GM18505 (cell line): ENCODE measurements around the gene ERVK3-1.

Experiments used
- ATAC-seq: cut with Tn5 transposase; IDR thresholded peaks from one replicate; pipeline ENCODE4 v1.9.1; 2021; ENCODE audit not compliant: unreplicated experiment
- POLR2A ChIP-seq: IDR thresholded peaks from 4 replicates; pipeline ENCODE4 v1.6.1; 2011; ENCODE audit warnings: borderline replicate concordance; ENCODE audit not compliant: insufficient read depth, insufficient read length; ENCODE audit errors: extremely low read depth

The ERVK3-1 gene

DNA sequence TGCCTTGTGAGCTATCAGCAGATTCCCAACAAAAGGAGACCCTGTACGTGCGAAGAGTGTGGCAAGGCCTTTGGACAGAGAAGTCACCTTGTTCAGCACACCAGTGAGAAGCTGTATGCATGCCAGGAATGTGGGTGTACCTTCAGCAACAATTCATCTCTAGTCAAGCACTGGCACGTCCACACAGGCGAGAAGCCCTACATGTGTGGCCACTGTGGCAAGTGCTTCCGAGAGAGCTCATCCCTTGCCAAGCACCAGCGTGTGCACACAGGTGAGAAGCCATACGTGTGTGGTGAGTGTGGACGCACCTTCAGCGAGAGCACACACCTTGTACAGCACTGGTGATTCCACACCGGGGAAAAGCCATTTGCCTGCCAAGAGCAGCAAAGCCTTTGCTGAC is 14.1 kb downstream of the ERVK3-1 start:
- ATAC-seq = no peak
- no peak for TF ChIP-seq POLR2A

DNA sequence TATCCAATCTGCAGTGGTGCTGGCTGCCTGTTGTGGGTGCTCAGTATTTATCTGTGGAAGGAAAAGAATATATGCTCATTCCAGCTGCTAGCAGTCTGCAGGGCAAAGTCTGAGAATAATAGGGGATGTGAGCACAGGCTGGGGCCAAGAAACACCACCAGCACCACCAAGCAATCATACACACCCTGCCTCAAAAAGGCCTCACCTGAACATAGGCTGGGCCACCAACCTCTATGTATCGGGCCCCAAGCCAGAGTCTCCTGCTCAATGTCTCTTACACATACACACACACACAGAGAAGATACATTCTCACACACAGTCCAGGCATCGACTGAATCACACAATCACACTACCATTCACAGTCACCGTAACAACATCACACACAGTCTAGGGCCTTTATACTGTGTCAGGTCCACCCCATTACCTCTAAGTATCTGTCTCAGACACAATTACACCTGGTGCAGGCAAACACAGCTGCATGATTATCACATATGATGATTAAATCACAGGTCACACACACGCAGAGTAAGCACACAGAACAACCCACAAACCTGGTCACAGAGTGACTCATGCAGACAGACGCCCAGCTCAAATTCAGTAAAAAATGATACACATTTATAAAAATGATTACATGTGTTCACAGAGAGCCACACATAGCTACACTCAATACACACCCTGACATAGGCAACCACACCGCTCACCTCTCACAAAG is 20.3 kb downstream of the ERVK3-1 start:
- TF ChIP-seq POLR2A = no peak
- no peak for ATAC-seq

DNA sequence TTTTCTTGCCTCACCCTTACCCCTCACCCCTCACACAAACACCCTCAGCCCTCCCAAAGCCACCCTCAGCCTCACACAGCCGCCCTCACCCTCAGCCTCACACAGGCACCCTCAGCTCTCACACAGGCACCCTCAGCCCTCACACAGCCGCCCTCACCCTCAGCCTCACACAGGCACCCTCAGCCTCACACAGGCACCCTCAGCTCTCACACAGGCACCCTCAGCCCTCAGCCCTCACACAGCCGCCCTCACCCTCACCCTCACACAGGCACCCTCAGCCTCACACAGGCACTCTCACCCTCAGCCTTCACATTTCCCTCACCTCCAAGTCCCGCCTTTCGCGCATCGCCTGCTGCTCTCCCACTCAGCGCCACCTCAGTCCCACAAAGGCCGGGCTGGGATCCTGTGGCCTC is 21.3 kb downstream of the ERVK3-1 start:
- ATAC-seq = no peak
- TF ChIP-seq POLR2A = no peak

DNA sequence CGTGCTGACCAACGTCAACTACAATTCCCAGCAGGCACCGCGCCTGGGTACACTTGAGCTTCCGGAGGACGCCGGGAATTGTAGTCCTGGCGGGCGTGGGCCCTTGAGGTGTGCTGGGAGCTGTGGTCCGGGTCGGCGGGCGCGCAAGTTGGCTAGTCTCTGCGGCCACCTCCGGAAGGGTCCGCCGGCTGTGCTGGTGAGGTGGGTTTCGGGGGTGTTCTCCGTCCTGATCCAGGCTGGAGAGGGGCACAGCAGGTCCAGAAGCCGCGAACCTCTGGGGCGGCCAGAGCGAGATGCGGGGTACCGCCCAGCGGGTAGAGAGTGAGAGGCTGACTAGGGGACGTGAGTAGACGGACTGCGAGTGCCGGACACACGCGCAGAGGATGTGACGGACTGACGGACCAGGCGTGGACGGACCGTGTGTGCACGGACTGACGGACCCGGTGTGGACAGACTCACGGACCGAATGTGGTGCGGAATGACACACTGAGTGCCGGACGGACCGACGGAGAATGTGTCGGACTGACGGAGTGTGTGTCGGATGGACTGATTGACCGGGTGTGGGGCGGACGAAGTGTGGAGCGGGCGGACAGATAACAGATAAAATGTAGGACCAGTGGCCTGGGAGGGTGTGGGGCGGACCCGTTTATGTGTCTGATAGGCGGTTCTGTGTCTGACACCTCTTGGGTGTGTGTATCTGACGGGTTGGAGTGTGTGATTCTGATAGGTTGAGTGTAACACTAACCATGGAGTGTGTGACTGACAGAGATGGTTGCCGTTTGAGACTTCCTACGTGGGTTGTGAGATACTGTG is 21.9 kb downstream of the ERVK3-1 start, which contains the start of gene ZSCAN22:
ZSCAN22 (plus strand) TSS at position 81 of the 813 bp plus-strand sequence. CDS start 7,809 bp downstream, outside the sequence.
- peak; percentile 57 for TF ChIP-seq POLR2A
- peak; percentile 86 for ATAC-seq

DNA sequence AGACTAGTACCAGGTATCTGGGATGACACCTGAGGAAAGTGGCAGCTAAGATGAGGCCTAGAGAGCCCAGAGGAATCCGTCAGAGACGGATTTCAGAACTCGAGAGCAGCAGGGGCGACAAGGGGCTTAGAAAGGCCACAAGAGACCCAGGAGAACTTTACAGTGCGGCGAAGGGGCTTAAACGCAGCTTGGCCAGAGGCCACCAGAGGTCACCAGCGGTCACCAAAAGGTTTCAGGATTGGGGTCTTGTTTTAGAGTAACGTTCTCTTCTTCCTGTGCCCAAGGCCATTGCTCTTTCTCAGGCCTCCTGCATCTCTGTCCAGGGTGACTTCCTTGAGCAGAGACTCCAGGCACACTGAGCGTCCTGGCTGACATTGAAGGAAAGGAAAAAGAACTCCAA is 23.8 kb downstream of the ERVK3-1 start:
- ATAC-seq = no peak
- no peak for TF ChIP-seq POLR2A

DNA sequence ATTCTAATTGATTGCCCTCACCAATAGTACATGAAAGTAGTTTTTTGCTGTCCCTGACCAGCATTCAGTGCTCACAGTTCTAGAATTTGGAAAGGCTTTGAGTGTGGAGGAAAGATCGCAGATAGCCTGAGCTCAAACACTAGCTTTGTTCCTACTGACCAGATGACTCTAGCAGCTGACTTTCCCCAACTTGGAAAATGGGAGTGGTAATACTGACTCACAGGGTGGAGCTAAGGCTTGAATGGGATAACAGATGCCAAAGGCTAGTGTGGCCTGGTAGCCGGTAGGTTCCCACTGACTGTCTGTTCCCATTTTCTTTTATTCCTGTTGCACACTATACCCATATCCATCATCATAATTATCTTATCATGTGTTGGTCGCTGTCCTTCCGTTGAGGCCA is 25.3 kb downstream of the ERVK3-1 start:
- no peak for TF ChIP-seq POLR2A
- no peak for ATAC-seq

DNA sequence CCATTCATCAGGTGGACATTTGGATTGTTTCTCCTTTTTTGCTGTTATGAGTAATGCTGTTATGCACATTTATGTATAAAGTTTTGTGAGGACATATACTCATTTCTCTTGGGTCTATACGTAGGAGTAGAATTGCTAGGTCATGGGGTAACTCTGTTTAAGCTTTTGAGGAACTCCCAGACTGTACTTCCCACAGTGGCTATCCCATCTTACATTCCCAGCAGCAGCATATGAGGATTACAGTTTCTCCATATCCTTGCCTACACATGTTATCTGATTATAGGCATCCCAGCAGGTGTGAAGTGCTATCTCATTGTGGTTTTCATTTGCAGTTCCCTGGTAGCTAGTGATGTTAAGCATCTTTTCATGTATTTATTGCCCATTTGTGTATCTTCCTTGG is 27.5 kb downstream of the ERVK3-1 start:
- no peak for TF ChIP-seq POLR2A
- no peak for ATAC-seq

DNA sequence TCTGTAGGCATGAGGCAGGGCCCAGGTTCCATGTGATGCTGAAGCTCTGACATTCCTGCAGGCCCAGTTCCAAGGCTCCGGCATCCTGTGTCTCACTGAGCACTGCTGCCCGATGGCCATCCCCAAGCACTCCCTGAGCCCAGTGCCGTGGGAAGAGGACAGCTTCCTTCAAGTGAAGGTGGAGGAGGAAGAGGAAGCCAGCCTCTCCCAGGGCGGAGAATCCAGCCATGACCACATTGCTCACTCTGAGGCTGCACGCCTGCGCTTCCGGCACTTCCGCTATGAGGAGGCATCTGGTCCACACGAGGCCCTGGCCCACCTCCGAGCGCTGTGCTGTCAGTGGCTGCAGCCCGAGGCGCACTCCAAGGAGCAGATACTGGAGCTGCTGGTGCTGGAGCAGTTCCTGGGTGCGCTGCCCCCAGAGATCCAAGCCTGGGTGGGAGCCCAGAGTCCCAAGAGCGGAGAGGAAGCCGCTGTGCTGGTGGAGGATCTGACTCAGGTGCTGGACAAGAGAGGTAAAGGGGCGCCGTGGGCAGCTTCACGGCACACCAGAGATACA is 29.6 kb downstream of the ERVK3-1 start:
- TF ChIP-seq POLR2A = no peak
- ATAC-seq = no peak

DNA sequence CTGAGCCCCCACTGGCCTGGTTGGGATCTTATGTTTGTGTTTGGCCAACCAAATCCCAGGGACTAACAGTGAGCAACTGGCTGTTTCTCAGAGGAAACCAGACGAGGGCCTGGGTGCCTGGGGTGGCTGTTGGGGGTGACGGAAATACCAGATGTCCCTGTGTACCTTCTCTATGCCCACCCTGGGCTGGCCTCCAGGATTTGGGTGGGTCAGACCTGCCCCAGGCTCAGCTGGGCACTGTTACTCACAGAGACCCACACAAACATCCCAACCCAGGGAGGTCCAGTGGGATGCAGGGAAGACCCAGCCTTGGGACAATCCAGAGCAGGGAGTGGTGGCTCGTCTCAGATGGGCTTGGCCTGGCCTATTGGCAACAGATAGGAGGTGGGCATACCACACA is 30.5 kb downstream of the ERVK3-1 start:
- no peak for TF ChIP-seq POLR2A
- ATAC-seq = no peak

DNA sequence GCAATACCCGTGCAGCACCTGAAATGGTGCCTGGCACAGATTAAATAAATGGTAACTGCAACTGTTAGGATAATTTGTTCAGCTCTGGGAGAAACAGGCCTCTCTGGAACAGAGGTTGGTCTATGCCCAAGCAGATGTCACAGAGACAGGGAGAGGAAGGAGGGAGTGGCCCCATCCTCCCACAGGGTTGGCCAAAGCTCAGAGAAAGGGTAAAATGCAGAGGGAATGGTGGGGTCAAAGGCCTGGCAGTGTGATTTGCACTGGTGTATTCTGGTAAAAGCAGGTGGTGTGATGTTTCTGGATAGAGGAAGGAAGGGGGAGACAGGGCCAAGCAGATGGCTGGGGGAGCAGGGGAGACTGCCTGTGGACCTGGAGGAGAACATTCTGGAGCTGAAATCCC is 31.0 kb downstream of the ERVK3-1 start:
- no peak for ATAC-seq
- TF ChIP-seq POLR2A = no peak

DNA sequence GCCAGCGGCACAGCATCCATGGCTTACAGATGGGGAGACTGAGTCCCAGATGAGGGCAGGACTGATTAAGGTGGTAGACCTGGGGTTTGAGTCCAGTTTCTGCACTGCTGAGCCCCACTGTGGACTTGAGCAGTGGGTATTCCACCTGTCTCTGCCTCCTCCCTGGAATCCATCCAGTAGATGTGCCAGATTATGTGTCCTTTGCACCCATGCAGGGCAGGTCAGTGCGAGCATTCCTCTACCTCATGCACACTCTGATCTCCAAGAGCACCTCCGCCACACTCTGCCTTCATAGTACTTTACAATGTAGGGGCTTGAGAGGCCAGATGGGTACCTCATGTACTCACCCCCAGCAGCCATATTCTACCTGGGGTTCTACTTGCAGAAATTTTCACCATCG is 31.6 kb downstream of the ERVK3-1 start:
- TF ChIP-seq POLR2A = no peak
- ATAC-seq = no peak

DNA sequence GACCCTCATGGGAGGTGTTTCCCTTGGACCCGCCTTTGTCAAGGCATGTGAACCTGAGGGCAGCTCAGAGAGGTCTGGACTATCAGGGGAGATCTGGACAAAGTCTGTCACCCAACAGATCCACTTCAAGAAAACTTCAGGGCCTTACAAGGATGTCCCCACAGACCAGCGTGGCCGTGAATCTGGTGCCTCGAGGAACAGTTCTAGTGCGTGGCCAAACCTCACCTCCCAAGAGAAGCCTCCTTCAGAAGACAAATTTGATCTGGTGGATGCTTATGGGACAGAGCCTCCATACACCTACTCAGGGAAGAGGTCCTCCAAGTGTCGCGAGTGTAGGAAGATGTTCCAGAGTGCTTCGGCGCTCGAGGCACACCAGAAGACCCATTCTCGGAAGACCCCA is 33.2 kb downstream of the ERVK3-1 start:
- no peak for ATAC-seq
- no peak for TF ChIP-seq POLR2A

DNA sequence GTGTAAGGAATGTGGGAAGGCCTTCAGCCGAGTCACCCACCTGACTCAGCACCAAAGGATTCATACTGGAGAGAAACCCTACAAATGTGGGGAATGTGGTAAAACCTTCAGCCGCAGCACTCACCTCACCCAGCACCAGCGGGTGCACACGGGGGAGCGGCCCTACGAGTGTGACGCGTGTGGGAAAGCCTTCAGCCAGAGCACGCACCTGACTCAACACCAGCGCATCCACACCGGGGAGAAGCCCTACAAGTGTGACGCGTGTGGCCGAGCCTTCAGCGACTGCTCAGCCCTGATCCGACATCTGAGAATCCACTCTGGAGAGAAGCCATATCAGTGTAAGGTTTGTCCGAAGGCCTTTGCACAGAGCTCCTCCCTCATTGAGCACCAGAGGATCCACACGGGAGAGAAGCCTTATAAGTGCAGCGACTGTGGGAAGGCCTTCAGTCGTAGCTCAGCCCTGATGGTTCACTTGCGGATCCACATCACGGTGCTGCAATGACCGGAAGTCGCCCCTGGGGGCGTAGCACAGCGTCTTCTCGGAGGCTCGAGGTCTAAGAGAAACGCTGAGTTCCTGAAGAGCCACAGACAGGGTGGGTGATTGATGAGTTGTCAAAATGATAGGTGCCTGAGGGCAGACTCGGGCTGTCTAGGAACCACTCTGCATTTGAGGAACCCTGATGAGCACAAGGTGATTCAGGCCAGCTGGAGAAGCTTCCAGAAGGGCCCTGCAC is 33.8 kb downstream of the ERVK3-1 start:
- no peak for ATAC-seq
- TF ChIP-seq POLR2A = no peak
